Endometrial microvascular endothelial cells (primary cell): ENCODE measurements around the gene MATCAP1. TPM values are rescaled to one million over a fixed set of nuclear protein-coding genes. Genes with fewer than 3 reads are reported as not detected.

Experiments used
- in situ Hi-C: cut with HindIII; loops from 2 replicates; pipeline ENCODE4 v1.10.0; 2017; ENCODE audit warnings: low sequenced_read_pairs, low pct_unique_long_range_greater_than_20kb; ENCODE audit errors: inconsistent ontology term
- total RNA-seq: library from RNA; depleted of rRNA; stranded (reverse); fragments of >200 nt; gene quantifications from one replicate; pipeline ENCODE4 v1.2.3, GENCODE V29; 2015; ENCODE audit errors: inconsistent ontology term

Gene MATCAP1
- total RNA-seq, 1 donor from 2014 or later, result 5.6 TPM

DNA sequence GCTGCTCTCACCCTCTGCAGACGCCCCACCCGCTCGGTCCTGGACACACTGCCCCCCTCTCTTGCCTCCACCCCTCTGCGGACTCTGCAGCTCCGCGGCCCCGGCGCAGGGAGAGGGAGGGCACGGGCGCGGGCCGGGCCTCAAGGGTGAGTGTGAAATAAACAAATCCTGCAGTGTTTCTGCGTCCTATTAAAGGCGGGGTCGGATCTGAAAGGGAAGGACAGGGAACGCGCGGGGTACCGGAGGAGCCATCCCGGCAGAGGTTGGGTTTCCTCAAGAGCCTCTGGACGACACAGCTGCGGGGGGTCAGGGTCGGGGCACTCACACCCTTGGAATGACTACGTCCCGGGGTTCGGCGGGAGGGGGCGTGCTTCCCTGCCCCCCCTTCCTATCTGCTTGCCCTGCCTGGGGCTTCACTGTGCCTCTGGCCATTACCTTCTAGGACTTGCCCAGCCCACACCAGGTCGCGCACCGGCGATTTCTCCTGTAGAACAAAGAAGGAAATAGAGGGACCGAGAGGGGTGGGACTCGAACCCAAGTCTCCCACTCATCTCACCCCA, 19.7 kb downstream of the MATCAP1 start:
- in situ Hi-C loops, result no loop called here

DNA sequence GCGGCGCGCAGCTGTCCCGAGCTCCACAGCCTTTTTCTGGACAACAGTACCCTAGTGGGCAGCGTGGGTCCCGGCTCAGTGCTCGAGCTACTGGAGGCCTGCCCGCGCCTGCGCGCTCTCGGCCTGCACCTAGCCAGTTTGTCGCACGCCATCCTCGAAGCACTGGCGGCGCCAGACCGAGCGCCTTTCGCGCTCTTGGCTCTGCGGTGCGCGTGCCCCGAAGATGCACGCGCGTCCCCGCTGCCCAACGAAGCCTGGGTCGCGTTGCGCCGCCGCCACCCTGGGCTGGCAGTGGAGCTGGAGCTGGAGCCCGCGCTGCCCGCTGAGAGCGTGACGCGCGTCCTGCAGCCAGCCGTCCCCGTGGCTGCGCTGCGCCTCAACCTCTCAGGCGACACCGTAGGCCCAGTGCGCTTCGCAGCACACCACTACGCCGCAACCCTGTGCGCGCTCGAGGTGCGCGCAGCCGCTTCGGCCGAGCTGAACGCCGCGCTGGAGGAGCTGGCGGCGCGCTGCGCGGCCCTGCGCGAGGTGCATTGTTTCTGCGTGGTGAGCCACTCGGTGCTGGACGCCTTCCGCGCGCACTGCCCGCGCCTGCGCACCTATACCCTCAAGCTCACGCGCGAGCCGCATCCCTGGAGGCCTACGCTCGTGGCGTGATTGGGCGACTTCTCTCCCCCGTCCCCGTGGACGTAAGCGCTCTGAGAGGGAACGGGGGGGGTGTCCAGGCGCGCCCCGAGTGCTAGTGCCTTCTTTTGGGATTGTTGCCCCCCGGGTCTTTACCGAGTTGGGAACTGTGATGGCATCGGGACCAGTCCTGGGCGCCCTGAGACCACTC, 20.4 kb downstream of the MATCAP1 start:
- in situ Hi-C loops, result no loop called here

DNA sequence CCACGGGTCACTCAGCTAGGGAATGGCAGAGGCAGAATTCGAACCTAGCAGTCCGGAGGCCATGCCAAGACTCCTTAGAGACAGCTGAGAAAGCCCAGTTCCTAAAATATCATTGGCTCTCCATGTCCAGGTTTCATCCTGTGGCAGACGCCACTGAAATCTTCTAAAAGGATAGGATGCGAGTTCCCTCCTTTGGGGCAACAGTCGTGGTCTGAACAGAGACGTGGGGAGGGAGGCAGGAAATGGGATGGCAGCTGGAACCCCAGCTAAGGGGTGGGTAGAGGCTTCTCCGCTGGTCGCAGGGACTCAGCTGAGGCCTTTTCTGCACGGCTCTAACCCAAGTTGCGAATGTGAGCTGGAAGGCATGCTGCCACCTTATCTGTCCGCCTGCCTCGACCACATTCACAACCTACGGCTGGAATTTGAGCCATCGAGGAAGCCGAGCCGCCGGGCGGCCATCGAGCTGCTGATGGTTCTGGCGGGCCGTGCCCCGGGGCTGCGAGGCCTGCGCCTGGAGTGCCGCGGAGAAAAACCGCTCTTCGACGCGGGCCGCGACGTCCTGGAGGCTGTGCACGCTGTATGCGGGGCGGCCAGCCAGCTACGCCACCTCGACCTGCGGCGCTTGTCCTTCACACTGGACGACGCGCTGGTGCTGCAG, 21.1 kb downstream of the MATCAP1 start:
- in situ Hi-C loops, result no loop called here

DNA sequence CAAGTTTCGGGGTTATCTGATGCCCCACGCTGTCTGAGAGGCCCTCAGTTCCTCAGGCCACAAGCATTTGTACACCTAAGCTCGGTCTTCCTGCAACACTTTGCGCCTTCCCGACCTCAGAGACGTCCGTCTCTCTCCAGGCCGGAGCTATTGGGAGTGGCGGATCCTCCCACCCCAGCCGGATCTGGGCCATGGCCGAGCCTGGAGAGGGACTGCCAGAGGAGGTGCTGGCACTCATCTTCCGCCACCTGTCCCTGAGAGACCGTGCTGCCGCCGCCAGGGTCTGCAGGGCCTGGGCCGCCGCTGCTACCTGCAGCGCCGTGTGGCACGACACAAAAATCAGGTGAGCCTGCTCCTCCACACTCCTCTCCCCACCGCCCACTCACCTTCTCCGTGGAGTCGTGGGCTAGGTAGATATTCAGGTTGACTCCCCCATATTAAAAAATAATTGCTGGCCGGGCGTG, 22.1 kb downstream of the MATCAP1 start:
- in situ Hi-C loops, result no loop called here

DNA sequence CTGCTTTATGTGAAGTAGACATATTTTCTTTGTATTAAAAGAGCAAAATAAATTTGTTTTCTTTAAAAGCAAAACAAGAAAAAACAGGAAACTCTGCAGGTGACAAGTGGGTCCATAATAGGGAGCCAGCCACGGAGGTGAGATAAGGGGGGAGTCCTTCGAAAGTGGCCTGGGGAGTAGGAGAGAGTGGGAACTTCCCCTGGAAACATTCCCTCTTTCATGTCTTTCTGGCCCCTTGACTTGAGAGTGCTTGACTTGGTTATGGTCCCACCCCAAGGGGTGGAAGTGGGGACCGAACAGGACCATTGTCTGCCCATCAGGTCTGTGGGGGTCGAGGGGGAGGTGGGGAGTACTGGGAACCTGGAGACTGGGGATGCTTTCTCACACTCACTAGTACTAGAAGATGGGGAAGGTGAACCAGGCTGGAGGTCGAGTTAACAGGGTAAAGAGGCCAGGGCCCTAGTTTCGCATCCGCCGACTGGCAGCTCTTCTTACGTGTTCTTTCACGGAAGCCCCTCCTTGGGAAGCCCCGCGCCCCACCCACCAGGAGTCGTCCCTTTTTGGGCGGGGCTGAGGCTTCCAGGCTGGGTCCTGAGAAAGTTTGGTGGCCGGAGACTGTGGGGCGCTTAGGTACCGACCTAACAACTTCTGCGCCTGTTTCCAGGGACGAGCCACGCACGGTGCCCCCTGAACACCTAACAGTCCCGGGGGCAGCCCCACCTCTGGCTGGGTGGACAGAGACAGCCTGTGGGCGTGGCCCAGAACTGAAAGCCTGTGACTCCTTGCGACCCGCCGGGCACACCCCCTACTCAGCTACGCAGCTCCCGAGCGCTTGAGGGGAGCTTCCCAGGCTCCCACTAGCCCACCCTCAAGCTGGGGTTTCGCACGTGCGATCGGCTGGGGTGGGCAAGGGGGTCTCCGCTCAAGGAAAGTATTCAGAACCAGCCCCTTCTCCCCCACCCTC, 24.8 kb downstream of the MATCAP1 start:
- in situ Hi-C loops, result no loop called here

DNA sequence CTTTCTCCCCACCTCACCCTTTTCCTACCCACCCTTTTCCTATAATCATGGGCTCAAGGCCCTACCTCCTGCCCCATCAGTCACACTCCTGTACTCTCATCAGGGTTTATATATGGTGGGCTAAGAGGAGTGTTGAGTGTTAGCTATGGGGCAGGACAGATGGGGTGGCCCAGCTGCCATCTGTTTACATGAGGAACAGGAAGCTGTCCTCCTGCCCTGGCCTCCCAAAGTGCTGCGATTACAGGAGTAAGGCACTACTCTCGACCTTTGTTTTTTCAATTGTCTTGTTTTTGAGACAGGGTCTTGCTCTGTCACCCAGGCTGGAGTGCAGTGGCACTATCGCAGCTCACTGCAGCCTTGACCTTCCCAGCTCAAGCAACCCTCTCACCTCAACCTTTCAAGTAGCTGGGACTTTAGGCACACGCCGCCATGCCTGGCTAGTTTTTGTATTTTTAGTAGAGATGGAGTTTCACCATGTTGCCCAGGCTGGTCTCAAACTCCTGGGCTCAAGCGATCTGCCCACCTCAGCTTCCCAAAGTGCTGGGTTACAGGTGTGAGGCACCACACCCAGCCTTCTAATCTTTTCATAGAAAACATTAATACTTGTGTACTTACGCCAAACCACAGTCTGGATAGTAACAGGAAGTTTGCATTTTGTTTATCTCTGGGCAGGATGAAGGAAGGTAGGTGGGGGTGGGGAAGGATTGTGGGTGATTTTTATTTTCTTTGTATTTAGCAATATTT, 25.7 kb downstream of the MATCAP1 start:
- in situ Hi-C loops, result no loop called here

DNA sequence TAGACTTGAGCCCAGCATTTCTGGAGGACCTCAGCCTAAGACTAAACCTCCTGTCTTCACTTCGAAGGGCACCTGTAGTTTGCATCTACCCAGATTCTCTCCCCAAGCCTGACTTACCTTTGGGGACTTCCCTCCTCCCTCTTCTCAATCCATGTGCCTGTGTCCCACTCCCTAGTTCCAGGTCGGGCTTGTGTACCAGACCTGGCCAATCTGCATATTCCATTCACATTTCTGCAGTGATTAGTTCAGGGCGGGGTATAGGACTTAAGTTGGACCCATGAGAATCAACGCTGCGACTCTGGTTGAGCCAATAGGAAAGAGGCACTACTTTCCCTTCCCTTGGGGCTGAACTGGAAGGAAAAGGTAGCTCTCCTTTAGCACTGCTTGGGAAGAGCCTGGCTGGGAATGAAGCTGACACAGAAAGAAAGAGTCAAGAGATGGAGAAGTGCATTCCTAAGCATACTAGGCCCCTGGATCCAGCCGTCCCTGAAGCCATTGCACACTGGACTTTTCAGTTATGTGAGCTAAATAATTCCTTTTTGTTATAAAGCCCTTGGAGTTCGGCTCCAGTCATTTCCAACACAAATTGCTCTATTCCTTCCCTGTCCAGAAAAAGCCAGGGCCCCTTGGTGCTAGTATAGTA, 26.5 kb downstream of the MATCAP1 start:
- in situ Hi-C loops, result no loop called here

DNA sequence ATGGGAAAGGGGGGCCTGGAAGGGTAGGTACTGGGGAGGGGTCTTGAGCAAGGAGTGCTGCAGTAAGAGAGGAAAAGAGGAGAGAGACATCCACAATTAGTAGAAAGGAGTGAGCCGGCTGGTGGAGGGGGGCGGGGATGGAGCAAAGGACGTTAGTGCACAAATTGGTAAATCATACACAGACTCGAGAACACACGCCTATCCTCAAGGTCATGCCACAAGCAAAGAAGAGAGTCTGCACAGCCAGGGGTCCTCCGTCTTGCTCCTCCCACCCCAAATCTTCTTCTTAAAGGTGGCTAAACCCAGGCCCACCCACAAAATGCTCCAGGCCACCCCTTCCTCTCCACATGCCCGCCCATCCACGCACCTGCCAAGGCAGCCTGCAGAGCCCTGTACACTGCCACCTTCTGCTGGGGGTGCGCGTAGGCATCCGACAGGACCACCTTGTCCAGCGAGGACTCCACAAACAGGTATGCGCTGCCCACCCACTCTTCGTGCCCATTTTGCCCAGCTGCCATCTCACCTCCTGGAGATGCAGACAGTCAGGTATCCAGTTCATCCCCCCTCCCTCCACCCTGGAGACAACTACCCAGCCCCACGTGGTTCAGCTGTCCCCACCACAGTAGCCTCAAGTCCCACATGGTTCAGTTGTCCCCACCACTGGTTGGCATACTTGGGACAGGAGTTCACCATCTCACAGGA, 27.5 kb downstream of the MATCAP1 start:
- in situ Hi-C loops, result no loop called here

DNA sequence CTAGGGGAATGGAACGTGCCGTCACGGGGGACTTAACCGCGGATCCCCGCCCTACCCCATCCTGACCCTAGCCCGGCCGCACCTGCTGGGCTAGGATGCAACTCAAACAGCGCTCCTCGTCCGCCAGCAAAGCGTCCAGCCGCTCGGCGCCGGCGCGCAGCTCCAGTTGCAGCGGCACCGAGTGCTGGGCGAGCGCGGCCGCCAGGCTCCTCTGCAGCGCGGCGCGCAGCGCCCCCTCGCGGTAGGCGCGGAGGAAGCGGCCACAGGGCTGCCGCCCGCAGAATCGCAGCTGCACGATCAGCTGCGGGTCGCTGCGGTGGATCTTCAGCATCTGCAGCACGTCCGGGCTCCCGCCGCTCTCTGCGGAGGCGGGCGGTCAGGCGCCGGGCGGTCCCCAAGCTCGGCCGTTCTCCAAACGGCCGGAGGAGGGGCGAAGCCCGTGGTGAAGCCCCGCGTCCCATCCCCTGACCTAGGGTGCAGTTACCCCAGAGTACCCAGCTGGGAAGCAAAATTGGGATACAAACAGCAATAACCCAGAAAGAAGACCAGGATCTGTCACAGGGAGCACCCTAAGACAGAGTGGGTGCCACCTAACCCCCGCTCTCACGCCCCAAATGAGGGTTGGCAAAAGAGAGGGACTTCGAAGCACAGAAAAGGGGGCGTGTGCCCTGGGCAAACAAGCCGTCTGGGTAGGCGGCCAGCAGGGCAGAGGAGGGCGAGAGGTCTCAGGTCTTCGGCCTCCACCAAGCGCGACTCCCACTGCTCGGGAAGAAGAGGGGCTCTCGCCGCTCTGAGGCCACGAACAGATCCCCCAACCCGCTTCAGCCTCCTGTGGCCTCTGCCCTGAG, 28.2 kb downstream of the MATCAP1 start:
- in situ Hi-C loops, result no loop called here

DNA sequence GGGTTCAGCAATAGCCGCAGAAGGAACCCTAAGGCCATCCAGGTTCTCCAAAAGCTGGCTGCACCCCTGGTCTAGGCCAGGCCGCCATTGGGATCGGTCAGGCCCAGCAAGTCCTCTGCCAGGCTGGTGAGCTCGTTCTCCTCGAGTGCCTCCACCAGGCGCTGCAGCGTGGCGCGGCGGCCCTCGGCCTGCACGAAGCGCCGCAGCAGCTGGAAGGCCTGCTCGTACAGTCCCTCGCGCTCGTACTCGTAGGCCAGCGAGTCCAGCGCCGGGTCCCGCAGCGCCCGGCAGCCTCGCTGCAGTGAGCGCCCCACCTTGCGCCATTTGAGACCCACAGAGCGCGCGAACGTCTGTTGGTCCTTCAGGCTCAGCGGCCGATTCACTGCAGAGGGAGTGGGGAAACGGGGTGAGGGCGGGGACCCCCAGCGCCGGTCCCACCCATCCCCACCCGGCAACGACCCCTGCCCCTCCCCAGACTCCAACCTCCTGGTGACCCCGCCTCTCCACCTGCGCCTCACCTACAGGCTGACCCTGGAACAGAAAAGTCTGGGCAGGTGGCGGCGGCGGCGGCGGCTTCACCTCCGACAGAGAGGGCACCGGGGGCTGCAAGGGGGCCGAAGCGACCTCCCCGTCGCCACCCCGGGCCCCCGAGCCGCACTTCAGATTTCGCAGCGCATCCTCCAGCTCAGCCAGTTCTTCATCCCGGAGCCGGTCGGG, 29.0 kb downstream of the MATCAP1 start:
- in situ Hi-C loops, result no loop called here

DNA sequence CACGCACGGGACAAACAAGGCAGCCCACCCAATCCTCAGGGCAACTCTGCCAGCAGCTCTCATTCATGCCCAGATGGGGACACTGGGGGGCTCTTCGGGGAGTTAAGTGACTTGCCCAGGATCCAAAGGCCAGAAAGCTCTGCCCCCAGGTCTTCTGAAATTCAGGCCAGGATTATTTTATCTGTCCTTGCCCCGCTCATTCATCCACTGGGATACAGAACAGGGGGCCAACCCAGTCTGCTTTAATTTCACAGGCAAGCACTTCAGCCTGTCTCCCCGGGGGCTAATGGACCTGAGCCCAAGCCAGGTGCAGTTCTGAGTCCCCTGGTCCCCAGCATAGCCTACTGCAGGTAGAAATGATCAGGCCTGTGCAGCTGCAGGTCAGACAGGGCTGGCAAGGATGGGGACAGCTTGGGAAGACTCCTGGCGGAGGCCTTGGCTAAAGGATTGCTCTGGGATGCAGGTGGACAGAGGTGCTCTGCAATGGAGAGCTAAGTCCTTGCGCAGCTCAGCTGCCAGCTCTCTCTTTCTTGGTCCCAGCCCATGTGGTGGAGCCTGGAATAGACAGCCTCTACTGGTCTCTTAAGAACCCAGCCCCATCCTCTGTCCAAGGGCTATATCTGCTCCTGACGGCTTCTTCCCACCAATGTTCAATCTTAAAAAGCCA, 32.2 kb downstream of the MATCAP1 start:
- in situ Hi-C loops, result no loop called here

DNA sequence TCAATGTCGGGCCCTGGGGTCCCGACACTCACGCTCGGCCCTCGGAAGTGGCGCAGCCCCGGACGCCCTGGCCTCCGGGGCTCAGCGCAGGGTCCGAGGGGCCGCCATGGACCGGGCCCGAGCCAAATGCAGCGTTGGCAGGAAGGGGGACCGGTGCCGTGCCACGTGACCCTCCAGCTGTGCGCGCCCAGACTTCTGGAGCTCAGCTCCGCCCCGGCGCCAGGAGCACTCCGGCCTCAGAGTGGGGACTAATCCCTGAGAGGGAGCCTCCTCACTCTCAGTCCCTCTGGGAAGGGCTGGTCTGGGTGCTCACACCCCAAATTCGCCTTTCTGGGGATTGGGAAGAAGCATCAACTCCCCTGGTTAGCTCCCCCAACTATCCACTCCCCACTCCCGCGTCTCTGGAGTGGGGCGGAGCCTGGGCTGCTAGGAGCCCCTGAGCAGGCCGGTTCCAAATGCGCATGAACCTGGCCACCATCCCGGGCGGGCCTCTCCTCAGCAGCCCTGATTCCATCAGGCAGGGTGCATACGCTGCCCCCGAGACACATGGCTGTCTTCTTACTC, 32.8 kb downstream of the MATCAP1 start, which contains the start of gene B3GNT9:
Gene B3GNT9, minus strand, starts transcription at position 166 of the 564 bp plus-strand sequence. CDS start 513 bp downstream, outside the sequence.
- in situ Hi-C loops, result no loop called here

DNA sequence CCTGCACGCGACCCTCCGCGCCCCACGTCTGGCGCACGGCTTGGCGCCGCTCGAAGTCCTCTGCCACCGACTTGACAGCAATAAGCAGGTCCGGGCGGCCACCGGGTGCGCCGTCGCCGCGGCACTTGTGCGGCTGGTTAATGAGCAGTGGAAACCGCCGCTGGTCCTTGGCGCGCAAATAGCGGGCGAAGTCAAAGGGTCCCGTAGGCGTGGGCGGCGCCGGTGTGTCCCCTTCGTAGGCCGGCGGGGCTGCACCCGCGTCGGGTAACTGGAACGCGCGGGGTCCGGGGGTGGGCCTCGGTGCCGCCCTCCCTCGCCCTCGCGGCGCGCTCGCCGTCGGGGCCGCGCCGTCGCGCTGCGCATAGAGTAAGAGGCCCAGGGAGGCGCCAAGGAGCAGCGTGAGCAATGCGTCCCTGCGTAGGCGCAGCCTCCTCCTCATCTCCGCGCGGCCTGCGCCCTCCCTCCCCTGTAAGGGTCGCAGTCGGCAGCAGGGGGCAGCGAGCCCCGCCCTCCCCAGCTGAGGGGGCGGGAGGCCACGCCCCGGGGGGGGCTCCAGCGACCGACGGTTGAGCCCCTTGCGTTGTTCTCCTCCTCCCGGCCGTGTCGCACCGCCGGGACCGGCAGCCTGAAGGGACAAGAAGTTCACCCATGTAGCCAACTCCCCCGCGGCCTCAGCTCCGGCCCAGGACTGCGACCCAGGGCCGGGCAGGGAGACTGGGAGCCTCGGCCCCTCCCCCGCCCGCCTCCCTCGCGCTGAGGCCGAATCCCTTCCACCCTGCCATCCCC, 33.5 kb downstream of the MATCAP1 start:
- in situ Hi-C loops, result no loop called here
